Activated T-cell treated with anti-CD3 and anti-CD28 coated beads, Interleukin-2, amount 50 U/mL, for 4 hours (primary cell): ENCODE data around the gene DEDD. TPM values are rescaled to one million over a fixed set of nuclear protein-coding genes. Genes with fewer than 3 reads are reported as not detected.

Experiments
- ATAC-seq, 2 donors: fragments of 200-7000 bp; cut with Tn5 transposase; one replicate each; pipeline ENCODE4 v1.10.0; 2021
- DNase-seq: peaks from one replicate; pipeline ENCODE4 v3.0.0-alpha.2; 2020
- H3K27me3 Mint-ChIP-seq: one replicate; pipeline ENCODE4 v1.8.0; 2021; ENCODE audit warnings: low read depth, mixed read lengths
- H3K36me3 Mint-ChIP-seq: one replicate; pipeline ENCODE4 v1.8.0; 2022; ENCODE audit warnings: mixed read lengths; ENCODE audit not compliant: insufficient read depth
- H3K4me1 Mint-ChIP-seq: one replicate; pipeline ENCODE4 v1.8.0; 2021; ENCODE audit warnings: low read depth, mixed read lengths
- H3K4me3 Mint-ChIP-seq: one replicate; pipeline ENCODE4 v1.8.0; 2021; ENCODE audit warnings: mild to moderate bottlenecking, moderate library complexity, mixed read lengths
- H3K9me3 Mint-ChIP-seq: one replicate; pipeline ENCODE4 v1.8.0; 2021; ENCODE audit warnings: mixed read lengths
- total RNA-seq, 3 donors: library from RNA; stranded (reverse); gene quantifications; one replicate each; pipeline ENCODE4 v1.2.1, GENCODE V29; 2021

Gene DEDD
- 10 to 100 TPM; 50.7 to 56.7 (median 51.2) TPM for total RNA-seq

GRCh38 chr1:161132410-161133219 lies at the start of gene DEDD:
DEDD (minus strand) TSS chr1:161132667; CDS start chr1:161124462, 8,205 bp downstream.
- peak; percentile 87 for DNase-seq
- Mint-ChIP-seq H3K4me3 (no peak within 1 kb of the TSS), H3K9me3 (no peaks in the 10 kb centered on the region), H3K36me3 (peaks cover 17% of the 10 kb centered on the region), H3K27me3 (no peaks in the 10 kb centered on the region), H3K4me1 (peaks cover 44% of the 10 kb centered on the region)
- peak; percentile 96 for ATAC-seq

- H3K4me3 Mint-ChIP-seq = peak overlapping the region; percentile 43
- peak; percentile 49 for DNase-seq
These were observed 49.7 kb upstream of the DEDD start for GRCh38 chr1:161182214-161182613.

GRCh38 chr1:161180639-161181038 lies 48.2 kb upstream of the DEDD start:
- ATAC-seq (no peak), DNase-seq (no peak)
- Mint-ChIP-seq H3K27me3 (no peaks in the 10 kb centered on the region), H3K4me1 (peaks cover 79% of the 10 kb centered on the region), H3K9me3 (no peaks in the 10 kb centered on the region), H3K36me3 (peaks cover 2% of the 10 kb centered on the region), H3K4me3 (no peak overlapping the region)

More at GRCh38 chr1:161182214-161182613, 49.7 kb upstream of the DEDD start:
- no peaks in the 10 kb centered on the region for H3K27me3 Mint-ChIP-seq
- ATAC-seq = peak; percentile 74 to 78
- no peaks in the 10 kb centered on the region for H3K9me3 Mint-ChIP-seq
- peaks cover 2% of the 10 kb centered on the region for H3K36me3 Mint-ChIP-seq
- H3K4me1 Mint-ChIP-seq = peaks cover 83% of the 10 kb centered on the region

- no peaks in the 10 kb centered on the region for H3K27me3 Mint-ChIP-seq
- no peak for ATAC-seq
- no peaks in the 10 kb centered on the region for H3K9me3 Mint-ChIP-seq
- peaks cover 78% of the 10 kb centered on the region for H3K4me1 Mint-ChIP-seq
- H3K36me3 Mint-ChIP-seq = peaks cover 4% of the 10 kb centered on the region
- no peak overlapping the region for H3K4me3 Mint-ChIP-seq
- no peak for DNase-seq
These were observed 47.2 kb upstream of the DEDD start for GRCh38 chr1:161179698-161180097.

- no peak for ATAC-seq
- no peaks in the 10 kb centered on the region for H3K9me3 Mint-ChIP-seq
- no peaks in the 10 kb centered on the region for H3K27me3 Mint-ChIP-seq
- H3K36me3 Mint-ChIP-seq = peaks cover 18% of the 10 kb centered on the region
- no peak for DNase-seq
- peak overlapping the region; percentile 94 for H3K4me3 Mint-ChIP-seq
- H3K4me1 Mint-ChIP-seq = peaks cover 70% of the 10 kb centered on the region
These were observed 45.4 kb upstream of the DEDD start for GRCh38 chr1:161177936-161178244.

- H3K9me3 Mint-ChIP-seq = no peaks in the 10 kb centered on the region
- peak; percentile 89 to 90 for ATAC-seq
- no peaks in the 10 kb centered on the region for H3K27me3 Mint-ChIP-seq
- peaks cover 22% of the 10 kb centered on the region for H3K36me3 Mint-ChIP-seq
- DNase-seq = peak; percentile 98
- peak within 1 kb of the TSS; percentile 94 for H3K4me3 Mint-ChIP-seq
- H3K4me1 Mint-ChIP-seq = peaks cover 68% of the 10 kb centered on the region
These were observed 44.9 kb upstream of the DEDD start, which contains the start of gene B4GALT3 for GRCh38 chr1:161177112-161177935. B4GALT3 (minus strand) TSS chr1:161177507; CDS start chr1:161176060, 1,447 bp downstream.

- peak overlapping the region; percentile 94 for H3K4me3 Mint-ChIP-seq
- DNase-seq = no peak
- H3K4me1 Mint-ChIP-seq = peaks cover 63% of the 10 kb centered on the region
- ATAC-seq = no peak
- no peaks in the 10 kb centered on the region for H3K27me3 Mint-ChIP-seq
- H3K9me3 Mint-ChIP-seq = no peaks in the 10 kb centered on the region
- H3K36me3 Mint-ChIP-seq = peaks cover 23% of the 10 kb centered on the region
These were observed 44.1 kb upstream of the DEDD start for GRCh38 chr1:161176468-161177111.

GRCh38 chr1:161175771-161176453 lies 43.4 kb upstream of the DEDD start:
- Mint-ChIP-seq H3K4me1 (peaks cover 59% of the 10 kb centered on the region), H3K9me3 (no peaks in the 10 kb centered on the region), H3K36me3 (peaks cover 29% of the 10 kb centered on the region), H3K4me3 (peak overlapping the region; percentile 94), H3K27me3 (no peaks in the 10 kb centered on the region)
- DNase-seq = no peak
- ATAC-seq = no peak

- Mint-ChIP-seq H3K4me1 (peaks cover 50% of the 10 kb centered on the region), H3K36me3 (peaks cover 31% of the 10 kb centered on the region), H3K9me3 (no peaks in the 10 kb centered on the region)
These were observed 42.4 kb upstream of the DEDD start for GRCh38 chr1:161174911-161175310.

GRCh38 chr1:161173711-161174110 lies 41.2 kb upstream of the DEDD start:
- peaks cover 46% of the 10 kb centered on the region for H3K4me1 Mint-ChIP-seq
- DNase-seq = no peak

More at GRCh38 chr1:161174911-161175310, 42.4 kb upstream of the DEDD start:
- H3K27me3 Mint-ChIP-seq = no peaks in the 10 kb centered on the region
- DNase-seq (no peak), ATAC-seq (no peak)
- no peak overlapping the region for H3K4me3 Mint-ChIP-seq

GRCh38 chr1:161172776-161173376 lies 40.4 kb upstream of the DEDD start:
- no peak for ATAC-seq

More at GRCh38 chr1:161173711-161174110, 41.2 kb upstream of the DEDD start:
- Mint-ChIP-seq H3K4me3 (no peak overlapping the region), H3K27me3 (no peaks in the 10 kb centered on the region), H3K9me3 (no peaks in the 10 kb centered on the region), H3K36me3 (peaks cover 34% of the 10 kb centered on the region)
- no peak for ATAC-seq

GRCh38 chr1:161172349-161172748 lies 39.9 kb upstream of the DEDD start:
- H3K4me3 Mint-ChIP-seq = no peak overlapping the region
- ATAC-seq = no peak
- H3K9me3 Mint-ChIP-seq = no peaks in the 10 kb centered on the region
- H3K4me1 Mint-ChIP-seq = peaks cover 44% of the 10 kb centered on the region
- H3K36me3 Mint-ChIP-seq = peaks cover 39% of the 10 kb centered on the region
- DNase-seq = no peak
- no peaks in the 10 kb centered on the region for H3K27me3 Mint-ChIP-seq

More at GRCh38 chr1:161172776-161173376, 40.4 kb upstream of the DEDD start:
- no peaks in the 10 kb centered on the region for H3K27me3 Mint-ChIP-seq
- no peak overlapping the region for H3K4me3 Mint-ChIP-seq
- H3K36me3 Mint-ChIP-seq = peaks cover 39% of the 10 kb centered on the region
- H3K4me1 Mint-ChIP-seq = peaks cover 45% of the 10 kb centered on the region
- H3K9me3 Mint-ChIP-seq = no peaks in the 10 kb centered on the region
- no peak for DNase-seq

- DNase-seq = no peak
- no peak overlapping the region for H3K4me3 Mint-ChIP-seq
- ATAC-seq = no peak
- H3K36me3 Mint-ChIP-seq = peaks cover 39% of the 10 kb centered on the region
- no peaks in the 10 kb centered on the region for H3K9me3 Mint-ChIP-seq
- no peaks in the 10 kb centered on the region for H3K27me3 Mint-ChIP-seq
- peaks cover 46% of the 10 kb centered on the region for H3K4me1 Mint-ChIP-seq
These were observed 39.2 kb upstream of the DEDD start for GRCh38 chr1:161171696-161172095.
